IMR-90 (cell line): Measurements from ENCODE around the gene VAC14. TPM values are rescaled to one million over a fixed set of nuclear protein-coding genes. Genes with fewer than 3 reads are reported as not detected.
A peak's percentile ranks its signal among the peaks of the same experiment; 100 is the strongest.

ENCODE experiments used
- ATAC-seq: fragments of 200-7000 bp; cut with Tn5 transposase; 2 replicates; pipeline ENCODE4 v1.9.1; 2020; ENCODE audit warnings: low read depth, mild to moderate bottlenecking, moderate library complexity
- BruUV-seq: library from RNA; stranded (reverse); fragments of 400-500 nt; replicated peaks from 2 replicates; lab custom pipeline; 2021; lab: Mats Ljungman, UMichigan
- CTCF ChIA-PET: fragments of 300-600 bp; formaldehyde crosslinking; extraction: SDS; loops from one replicate; lab custom pipeline; 2021; ENCODE audit warnings: antibody characterized with exemption; lab: Yijun Ruan, JAX
- POLR2A ChIA-PET: fragments of 300-600 bp; sonication (Branson Sonifier 250); formaldehyde crosslinking; loops from one replicate; lab custom pipeline; 2022; ENCODE audit warnings: antibody characterized with exemption; ENCODE audit not compliant: unreplicated experiment; lab: Charles Lee
- DNase-seq: peaks from one replicate; pipeline ENCODE4 v3.0.0; 2013
- H2AFZ ChIP-seq: replicated peaks from 2 replicates; pipeline ENCODE3; 2013; ENCODE audit warnings: low read length, mild to moderate bottlenecking; ENCODE audit not compliant: poor library complexity
- H2AK5ac ChIP-seq: 2 replicates; pipeline ENCODE4 v1.6.1; 2013; ENCODE audit warnings: low read depth, low read length, inconsistent platforms
- H2AK9ac ChIP-seq: replicated peaks from 2 replicates; pipeline ENCODE3; 2013; ENCODE audit warnings: mild to moderate bottlenecking, low read depth, low read length, moderate library complexity; ENCODE audit not compliant: poor library complexity
- H2BK120ac ChIP-seq: 2 replicates; pipeline ENCODE4 v1.6.1; 2013; ENCODE audit warnings: low read depth, low read length, inconsistent platforms
- H2BK15ac ChIP-seq: 3 replicates; pipeline ENCODE4 v1.6.1; 2013; ENCODE audit warnings: low read depth, low read length, inconsistent platforms
- H2BK20ac ChIP-seq: 2 replicates; pipeline ENCODE4 v1.6.1; 2013; ENCODE audit warnings: low read depth, mild to moderate bottlenecking, inconsistent platforms, low read length, moderate library complexity
- H2BK5ac ChIP-seq: 2 replicates; pipeline ENCODE4 v1.6.1; 2013; ENCODE audit warnings: mild to moderate bottlenecking, low read depth, low read length, inconsistent platforms; ENCODE audit not compliant: poor library complexity, severe bottlenecking
- H3K14ac ChIP-seq: replicated peaks from 2 replicates; pipeline ENCODE4 v1.6.1; 2013; ENCODE audit warnings: low read depth, low read length, inconsistent platforms
- H3K18ac ChIP-seq: 2 replicates; pipeline ENCODE4 v1.6.1; 2013; ENCODE audit warnings: low read depth, low read length, control low read depth
- H3K23ac ChIP-seq: 2 replicates; pipeline ENCODE4 v1.6.1; 2013; ENCODE audit warnings: low read depth, low read length, inconsistent platforms
- H3K27ac ChIP-seq: 2 replicates; pipeline ENCODE4 v1.5.1; 2013; ENCODE audit warnings: mild to moderate bottlenecking, control low read depth, low read length; ENCODE audit not compliant: insufficient read depth
- H3K27me3 ChIP-seq: 2 replicates; pipeline ENCODE4 v1.6.1; 2013; ENCODE audit warnings: low read length; ENCODE audit not compliant: control insufficient read depth, insufficient read depth
- H3K36me3 ChIP-seq: 2 replicates; pipeline ENCODE4 v1.6.1; 2013; ENCODE audit warnings: low read length, mixed read lengths; ENCODE audit not compliant: control insufficient read depth, insufficient read depth
- H3K4ac ChIP-seq: 2 replicates; pipeline ENCODE4 v1.6.1; 2013; ENCODE audit warnings: low read depth, low read length, inconsistent platforms
- H3K4me1 ChIP-seq: 2 replicates; pipeline ENCODE4 v1.6.1; 2013; ENCODE audit warnings: low read length, mixed read lengths; ENCODE audit not compliant: control insufficient read depth, insufficient read depth
- H3K4me2 ChIP-seq: 2 replicates; pipeline ENCODE4 v1.6.1; 2013; ENCODE audit warnings: low read depth, mild to moderate bottlenecking, control low read depth, low read length, moderate library complexity
- H3K4me3 ChIP-seq: 2 replicates; pipeline ENCODE4 v1.5.1; 2013; ENCODE audit warnings: low read depth, mild to moderate bottlenecking, control low read depth, low read length, moderate library complexity; ENCODE audit not compliant: insufficient read depth
- H3K56ac ChIP-seq: 2 replicates; pipeline ENCODE4 v1.6.1; 2013; ENCODE audit warnings: low read length, inconsistent platforms; ENCODE audit not compliant: insufficient read depth; ENCODE audit errors: extremely low read depth
- H3K79me1 ChIP-seq, 2 experiments: 2 replicates each; pipeline ENCODE4 v1.6.1; 2013; ENCODE audit warnings: low read length in 2 of 2, inconsistent platforms in 1 of 2, low read depth in 1 of 2
- H3K9ac ChIP-seq: 2 replicates; pipeline ENCODE4 v1.6.1; 2013; ENCODE audit warnings: low read depth, low read length, control low read depth
- H3K9me1 ChIP-seq: 2 replicates; pipeline ENCODE4 v1.6.1; 2013; ENCODE audit warnings: low read length, inconsistent platforms; ENCODE audit not compliant: insufficient read depth
- H3K9me3 ChIP-seq: 2 replicates; pipeline ENCODE4 v1.6.1; 2013; ENCODE audit warnings: low read length; ENCODE audit not compliant: control insufficient read depth, insufficient read depth
- H4K20me1 ChIP-seq: 2 replicates; pipeline ENCODE4 v1.6.1; 2013; ENCODE audit warnings: low read length, inconsistent platforms; ENCODE audit not compliant: insufficient read depth
- H4K5ac ChIP-seq: 2 replicates; pipeline ENCODE4 v1.6.1; 2013; ENCODE audit warnings: mild to moderate bottlenecking, low read depth, low read length, control low read depth
- H4K8ac ChIP-seq, 2 experiments: 2 replicates each; pipeline ENCODE4 v1.6.1; 2013; ENCODE audit warnings: low read depth in 2 of 2, low read length in 2 of 2, control low read depth in 1 of 2, inconsistent platforms in 1 of 2
- H4K91ac ChIP-seq: 2 replicates; pipeline ENCODE4 v1.6.1; 2013; ENCODE audit warnings: low read depth, low read length, inconsistent platforms; ENCODE audit not compliant: insufficient read depth
- BHLHE40 ChIP-seq: fragments of 150-350 bp; IDR thresholded peaks from 2 replicates; pipeline ENCODE4 v1.6.1; 2016; ENCODE audit warnings: mild to moderate bottlenecking, low read depth, low read length
- CEBPB ChIP-seq: IDR thresholded peaks from 2 replicates; pipeline ENCODE4 v1.6.1; 2012; ENCODE audit warnings: low read depth, low read length, improper control_type of control experiment
- CHD1 ChIP-seq: IDR thresholded peaks from 2 replicates; pipeline ENCODE4 v1.6.1; 2012; ENCODE audit warnings: low read depth, low read length, improper control_type of control experiment
- FOS ChIP-seq: fragments of 150-350 bp; IDR thresholded peaks from 2 replicates; pipeline ENCODE4 v1.6.1; 2016; ENCODE audit warnings: low read depth, low read length
- MAFK ChIP-seq: IDR thresholded peaks from 2 replicates; pipeline ENCODE4 v1.6.1; 2012; ENCODE audit warnings: low read depth, low read length, improper control_type of control experiment
- MXI1 ChIP-seq: IDR thresholded peaks from 2 replicates; pipeline ENCODE4 v1.6.1; 2012; ENCODE audit warnings: low read depth, mild to moderate bottlenecking, low read length, moderate library complexity, borderline replicate concordance
- NFE2L2 ChIP-seq: fragments of 150-350 bp; IDR thresholded peaks from 2 replicates; pipeline ENCODE4 v1.6.1; 2016; ENCODE audit warnings: low read depth, mild to moderate bottlenecking, low read length
- POLR2A ChIP-seq: IDR thresholded peaks from 2 replicates; pipeline ENCODE4 v1.6.1; 2012; ENCODE audit warnings: mild to moderate bottlenecking, low read depth, low read length
- RAD21 ChIP-seq: IDR thresholded peaks from 2 replicates; pipeline ENCODE4 v1.6.1; 2012; ENCODE audit warnings: low read length, improper control_type of control experiment
- RCOR1 ChIP-seq: IDR thresholded peaks from 2 replicates; pipeline ENCODE4 v1.6.1; 2012; ENCODE audit warnings: mild to moderate bottlenecking, low read length, improper control_type of control experiment; ENCODE audit not compliant: insufficient replicate concordance
- RFX5 ChIP-seq: IDR thresholded peaks from 2 replicates; pipeline ENCODE4 v1.8.0; 2012; ENCODE audit warnings: low read depth, mild to moderate bottlenecking, low read length, moderate library complexity
- WGBS, 2 experiments: methylation state at CpG; one replicate each; pipeline versions ENCODE4 v1.1.5 to v1.1.7; 2013; ENCODE audit warnings: missing lambda C conversion rate in 2 of 2; ENCODE audit not compliant: insufficient read length in 1 of 2; ENCODE audit errors: extremely low coverage in 2 of 2; 5-methylcytosine and 5-hydroxymethylcytosine counted together
- dilution Hi-C: fragments of 300-500 bp; cut with HindIII; formaldehyde crosslinking; loops from one replicate; pipeline ENCODE4 v1.14.3; 2018; ENCODE audit warnings: low sequenced_read_pairs; ENCODE audit not compliant: unreplicated experiment
- in situ Hi-C: fragments of 300-500 bp; cut with MboI; formaldehyde crosslinking; loops from 3 replicates; pipeline ENCODE4 v1.14.3; 2019; ENCODE audit warnings: low sequenced_read_pairs, inconsistent platforms, mixed read lengths
- intact Hi-C: fragments of 100-400 bp; cut with micrococcal nuclease; formaldehyde crosslinking; loops from 2 replicates; pipeline ENCODE4 v1.10.0; 2022
- polyA plus RNA-seq, 3 experiments: library from polyadenylated mRNA; depleted of rRNA; stranded (reverse); fragments of >200 nt; gene quantifications; 2 replicates each; pipeline ENCODE4 v1.2.3, GENCODE V29; 2012; ENCODE audit warnings: low replicate concordance in 1 of 3
- total RNA-seq: library from RNA; depleted of rRNA; stranded (reverse); fragments of >200 nt; gene quantifications from 2 replicates; pipeline ENCODE4 v1.2.3, GENCODE V29; 2012
- TF ChIP-seq, protein P1 (sequence below): fragments of 150-350 bp; IDR thresholded peaks from 2 replicates; pipeline ENCODE4 v1.6.1; 2016; ENCODE audit warnings: low read depth, mild to moderate bottlenecking, low read length, moderate library complexity, borderline replicate concordance
- TF ChIP-seq, protein P2 (sequence below): conservative IDR thresholded peaks from 2 replicates; pipeline ENCODE4 v1.5.1; 2012; ENCODE audit warnings: mild to moderate bottlenecking, low read depth, low read length, improper control_type of control experiment

VAC14 gene
- total and polyA plus RNA-seq, 2 of the 4 experiments (the other 2 are of a cell fraction) = 21.1 to 40.2 TPM

DNA sequence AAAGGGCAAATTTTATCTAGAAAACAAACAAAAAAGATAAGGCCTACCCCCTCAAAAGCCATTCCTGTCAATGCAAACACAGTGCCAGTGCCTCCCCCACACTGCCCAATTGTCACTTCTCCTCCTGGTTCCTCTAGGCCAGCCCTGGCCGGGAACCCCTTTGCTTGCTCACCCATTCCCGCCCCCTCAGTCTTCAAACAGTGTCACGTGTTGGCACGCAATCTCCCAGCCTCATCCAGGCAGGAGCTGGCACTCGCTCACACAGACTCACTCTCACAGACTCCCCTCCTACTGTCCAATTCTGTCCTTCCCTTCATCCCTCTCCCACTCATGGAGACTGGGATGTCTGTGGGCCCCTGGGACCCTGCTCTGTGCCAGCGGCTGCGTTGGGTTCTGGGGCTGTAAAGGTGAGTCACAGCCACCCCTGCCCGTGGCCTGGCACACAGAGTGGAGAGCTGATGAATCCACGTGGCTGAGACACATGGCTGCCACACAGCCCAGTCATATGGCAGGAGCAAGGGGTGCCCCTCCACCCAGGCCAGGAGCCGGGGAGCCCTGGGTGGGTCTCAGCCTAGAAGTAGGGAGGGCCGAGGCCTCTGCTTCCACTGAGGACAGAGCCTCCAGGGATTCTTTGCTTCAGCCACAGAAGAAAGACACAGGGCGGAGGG lies 54.8 kb downstream of the VAC14 start (continued):
- TF ChIP-seq CEBPB (peak; percentile 65), MXI1 (no peak), NFE2L2 (peak; percentile 22; the same call in 1 of the 2 replicates)

DNA sequence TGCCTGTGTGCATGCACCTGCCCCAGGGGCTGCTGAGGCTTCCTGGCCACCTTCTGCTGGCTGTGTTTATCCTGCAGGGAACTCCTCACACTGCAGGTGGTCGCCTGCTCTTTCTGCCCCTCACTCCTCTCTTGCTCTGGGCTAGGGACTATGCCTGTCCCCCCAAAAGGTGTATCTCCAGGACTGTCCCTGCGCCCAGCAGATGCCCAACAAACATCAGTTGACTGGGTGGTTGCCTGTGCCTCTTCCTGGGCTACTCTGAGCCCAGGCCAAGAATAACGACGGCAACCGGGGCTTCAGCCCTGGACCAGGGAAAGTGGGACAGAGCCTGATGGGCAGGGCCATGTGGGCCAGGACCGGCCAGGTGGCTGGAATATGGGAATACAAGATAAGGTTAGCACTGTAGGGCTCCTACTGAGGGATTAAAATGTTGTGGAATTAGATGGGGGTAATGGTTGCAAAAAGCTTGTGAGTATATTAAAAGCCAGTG lies 55.4 kb downstream of the VAC14 start:
- no peak for ATAC-seq
- CTCF ChIA-PET = interaction anchor here (0.6 to 2.1 kb wide), 2 partner anchors 25 to 967 kb away, joined by 3 to 7 read pairs; no protein-coding TSS in a partner anchor
- no peak for TF ChIP-seq FOS
- no peak for TF ChIP-seq POLR2A
- no peak for TF ChIP-seq RCOR1
- TF ChIP-seq, protein P1, sequence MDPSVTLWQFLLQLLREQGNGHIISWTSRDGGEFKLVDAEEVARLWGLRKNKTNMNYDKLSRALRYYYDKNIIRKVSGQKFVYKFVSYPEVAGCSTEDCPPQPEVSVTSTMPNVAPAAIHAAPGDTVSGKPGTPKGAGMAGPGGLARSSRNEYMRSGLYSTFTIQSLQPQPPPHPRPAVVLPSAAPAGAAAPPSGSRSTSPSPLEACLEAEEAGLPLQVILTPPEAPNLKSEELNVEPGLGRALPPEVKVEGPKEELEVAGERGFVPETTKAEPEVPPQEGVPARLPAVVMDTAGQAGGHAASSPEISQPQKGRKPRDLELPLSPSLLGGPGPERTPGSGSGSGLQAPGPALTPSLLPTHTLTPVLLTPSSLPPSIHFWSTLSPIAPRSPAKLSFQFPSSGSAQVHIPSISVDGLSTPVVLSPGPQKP = no peak
- TF ChIP-seq, protein P2, sequence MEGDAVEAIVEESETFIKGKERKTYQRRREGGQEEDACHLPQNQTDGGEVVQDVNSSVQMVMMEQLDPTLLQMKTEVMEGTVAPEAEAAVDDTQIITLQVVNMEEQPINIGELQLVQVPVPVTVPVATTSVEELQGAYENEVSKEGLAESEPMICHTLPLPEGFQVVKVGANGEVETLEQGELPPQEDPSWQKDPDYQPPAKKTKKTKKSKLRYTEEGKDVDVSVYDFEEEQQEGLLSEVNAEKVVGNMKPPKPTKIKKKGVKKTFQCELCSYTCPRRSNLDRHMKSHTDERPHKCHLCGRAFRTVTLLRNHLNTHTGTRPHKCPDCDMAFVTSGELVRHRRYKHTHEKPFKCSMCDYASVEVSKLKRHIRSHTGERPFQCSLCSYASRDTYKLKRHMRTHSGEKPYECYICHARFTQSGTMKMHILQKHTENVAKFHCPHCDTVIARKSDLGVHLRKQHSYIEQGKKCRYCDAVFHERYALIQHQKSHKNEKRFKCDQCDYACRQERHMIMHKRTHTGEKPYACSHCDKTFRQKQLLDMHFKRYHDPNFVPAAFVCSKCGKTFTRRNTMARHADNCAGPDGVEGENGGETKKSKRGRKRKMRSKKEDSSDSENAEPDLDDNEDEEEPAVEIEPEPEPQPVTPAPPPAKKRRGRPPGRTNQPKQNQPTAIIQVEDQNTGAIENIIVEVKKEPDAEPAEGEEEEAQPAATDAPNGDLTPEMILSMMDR = no peak
- no peak for TF ChIP-seq RFX5
- no peak for TF ChIP-seq BHLHE40
- TF ChIP-seq CHD1 = no peak
- TF ChIP-seq MAFK = no peak
- TF ChIP-seq RAD21 = no peak
- TF ChIP-seq NFE2L2 = no peak

More for the DNA sequence above, 55.4 kb downstream of the VAC14 start:
- H2BK20ac ChIP-seq = peak overlapping the region; percentile 87
- peak overlapping the region; percentile 98 for H2BK120ac ChIP-seq
- no peak for DNase-seq
- H3K36me3 ChIP-seq = peaks cover 8% of the 10 kb centered on the region; the same call in 1 of the 2 replicates
- H4K8ac ChIP-seq = peak overlapping the region; percentile 43 to 86
- POLR2A ChIA-PET = interaction anchor here (0.8 kb wide), 1 partner anchor 58 kb away, joined by 3 read pairs; no protein-coding TSS in a partner anchor
- dilution Hi-C loops (no loop called here), intact Hi-C loops (no loop called here), in situ Hi-C loops (no loop called here)
- peak overlapping the region; percentile 73; the same call in 1 of the 3 replicates for H2BK15ac ChIP-seq
- H2AFZ ChIP-seq = peak overlapping the region; percentile 63
- H3K9me1 ChIP-seq = peaks cover 54% of the 10 kb centered on the region
- 0 out of 2 replicates have a peak overlapping the region, but pooled peaks have one; percentile 19 for H3K56ac ChIP-seq
- peak overlapping the region; percentile 96 for H3K4ac ChIP-seq
- H3K27me3 ChIP-seq = no peaks in the 10 kb centered on the region
- peak overlapping the region; percentile 90 for H3K27ac ChIP-seq
- no peak overlapping the region for H3K4me3 ChIP-seq
- peak overlapping the region; percentile 18; the same call in 1 of the 2 replicates for H4K5ac ChIP-seq
- no peaks in the 10 kb centered on the region for H4K20me1 ChIP-seq
- peak overlapping the region; percentile 82 for H4K91ac ChIP-seq
- H3K4me1 ChIP-seq = peaks cover 54% of the 10 kb centered on the region
- H2AK5ac ChIP-seq = peak overlapping the region; percentile 95
- H3K79me1 ChIP-seq = peaks cover 10 to 68% of the 10 kb centered on the region in 2 experiments; a peak in 3 of 4 replicates
- no peak overlapping the region for H3K9ac ChIP-seq
- 0 out of 2 replicates have a peak overlapping the region, but pooled peaks have one; percentile 37 for H3K23ac ChIP-seq
- peak overlapping the region; percentile 37 for H3K18ac ChIP-seq
- H3K4me2 ChIP-seq = no peak overlapping the region
- H2AK9ac ChIP-seq = peak overlapping the region; percentile 74
- WGBS, 2 experiments = 100% methylated on average over 2 of the region's 6 CpGs; no CpG with 5 or more reads in 1 of the 2 experiments
- peak overlapping the region; percentile 49; the same call in 1 of the 2 replicates for H3K14ac ChIP-seq
- H3K9me3 ChIP-seq = no peaks in the 10 kb centered on the region
- H2BK5ac ChIP-seq = peak overlapping the region; percentile 98
- no TSS peak for BruUV-seq
